ENCODE results near the gene STARD7. TPM values are rescaled to one million over a fixed set of nuclear protein-coding genes. Genes with fewer than 3 reads are reported as not detected.

The STARD7 gene
- total and polyA plus RNA-seq, 2 of the 13 experiments (the other 11 are each of a cell fraction or from before 2014, with no cell fraction given), result 88.2 to 300 TPM

GRCh38 chr2:96253006-96253405 lies 44.4 kb upstream of the STARD7 start (continued):
- TF ChIP-seq ZNF281 (CRISPR knock-in tag; IDR thresholded peaks at IDR 0.05; ENCODE audit: borderline replicate concordance) (peak; percentile 7; the same call in 1 of the 2 replicates), RXRB (CRISPR knock-in tag; IDR thresholded peaks at IDR 0.05; ENCODE audit: borderline replicate concordance) (peak; percentile 20; the same call in 1 of the 2 replicates), LCORL (IDR thresholded peaks at IDR 0.05) (no peak), LCORL (CRISPR knock-in tag; IDR thresholded peaks at IDR 0.05) (peak; percentile 39; the same call in 1 of the 2 replicates), AFF4 (CRISPR knock-in tag; IDR thresholded peaks at IDR 0.05) (no peak), BORCS8-MEF2B (CRISPR knock-in tag; IDR thresholded peaks at IDR 0.05) (0 out of 2 replicates have a peak, but pooled peaks have one; percentile 27), ZNF687 (CRISPR knock-in tag; IDR thresholded peaks at IDR 0.05) (peak; percentile 47), SOX5 (CRISPR knock-in tag; IDR thresholded peaks at IDR 0.05; ENCODE audit: borderline replicate concordance) (0 out of 2 replicates have a peak, but pooled peaks have one; percentile 22), MXI1 (IDR thresholded peaks at IDR 0.05; ENCODE audit: borderline replicate concordance, low read depth, low read length) (peak; percentile 64; the same call in 1 of the 3 replicates), PAXIP1 (CRISPR knock-in tag; conservative IDR thresholded peaks at IDR 0.05) (peak; percentile 49; the same call in 1 of the 2 replicates), RAD21 (CRISPR knock-in tag; IDR thresholded peaks at IDR 0.05) (peak; percentile 75), KDM6A (CRISPR knock-in tag; IDR thresholded peaks at IDR 0.05; ENCODE audit: low read depth) (no peak), SMC3 (IDR thresholded peaks at IDR 0.05; ENCODE audit: low read length) (peak; percentile 77), SALL1 (CRISPR knock-in tag; IDR thresholded peaks at IDR 0.05) (peak; percentile 29), TGIF2 (CRISPR knock-in tag; IDR thresholded peaks at IDR 0.05) (0 out of 2 replicates have a peak, but pooled peaks have one; percentile 55)
